IMR-90 (cell line): ENCODE measurements around the gene SERTAD4.

Source experiments
- CEBPB ChIP-seq: IDR thresholded peaks from 2 replicates; pipeline ENCODE4 v1.6.1; 2012; ENCODE audit warnings: low read depth, low read length, improper control_type of control experiment
- MAFK ChIP-seq: IDR thresholded peaks from 2 replicates; pipeline ENCODE4 v1.6.1; 2012; ENCODE audit warnings: low read depth, low read length, improper control_type of control experiment
- MXI1 ChIP-seq: IDR thresholded peaks from 2 replicates; pipeline ENCODE4 v1.6.1; 2012; ENCODE audit warnings: low read depth, mild to moderate bottlenecking, low read length, moderate library complexity, borderline replicate concordance
- POLR2A ChIP-seq: IDR thresholded peaks from 2 replicates; pipeline ENCODE4 v1.6.1; 2012; ENCODE audit warnings: mild to moderate bottlenecking, low read depth, low read length
- RAD21 ChIP-seq: IDR thresholded peaks from 2 replicates; pipeline ENCODE4 v1.6.1; 2012; ENCODE audit warnings: low read length, improper control_type of control experiment
- TF ChIP-seq, protein P1 (sequence below): conservative IDR thresholded peaks from 2 replicates; pipeline ENCODE4 v1.5.1; 2012; ENCODE audit warnings: mild to moderate bottlenecking, low read depth, low read length, improper control_type of control experiment

DNA sequence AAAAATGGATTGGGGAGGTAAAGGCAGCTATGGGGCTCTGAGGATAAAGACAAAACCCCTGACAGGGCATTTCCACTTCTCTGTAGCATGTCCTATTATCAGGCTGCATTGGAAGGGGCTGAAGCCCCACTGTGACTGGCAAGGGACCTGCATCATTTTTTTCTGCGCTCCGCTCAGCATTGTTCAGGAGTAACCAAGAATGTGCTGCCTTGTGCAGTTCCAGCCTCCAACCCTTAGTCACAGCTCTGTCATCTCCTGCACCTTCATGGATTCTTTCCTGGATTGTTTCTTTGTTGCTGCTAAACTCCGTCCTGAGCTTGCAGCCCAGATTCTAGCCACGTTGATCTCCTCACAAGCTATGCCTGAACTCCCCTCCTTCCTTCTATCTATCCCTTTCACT lies 37.4 kb downstream of the SERTAD4 start:
- TF ChIP-seq, protein P1, sequence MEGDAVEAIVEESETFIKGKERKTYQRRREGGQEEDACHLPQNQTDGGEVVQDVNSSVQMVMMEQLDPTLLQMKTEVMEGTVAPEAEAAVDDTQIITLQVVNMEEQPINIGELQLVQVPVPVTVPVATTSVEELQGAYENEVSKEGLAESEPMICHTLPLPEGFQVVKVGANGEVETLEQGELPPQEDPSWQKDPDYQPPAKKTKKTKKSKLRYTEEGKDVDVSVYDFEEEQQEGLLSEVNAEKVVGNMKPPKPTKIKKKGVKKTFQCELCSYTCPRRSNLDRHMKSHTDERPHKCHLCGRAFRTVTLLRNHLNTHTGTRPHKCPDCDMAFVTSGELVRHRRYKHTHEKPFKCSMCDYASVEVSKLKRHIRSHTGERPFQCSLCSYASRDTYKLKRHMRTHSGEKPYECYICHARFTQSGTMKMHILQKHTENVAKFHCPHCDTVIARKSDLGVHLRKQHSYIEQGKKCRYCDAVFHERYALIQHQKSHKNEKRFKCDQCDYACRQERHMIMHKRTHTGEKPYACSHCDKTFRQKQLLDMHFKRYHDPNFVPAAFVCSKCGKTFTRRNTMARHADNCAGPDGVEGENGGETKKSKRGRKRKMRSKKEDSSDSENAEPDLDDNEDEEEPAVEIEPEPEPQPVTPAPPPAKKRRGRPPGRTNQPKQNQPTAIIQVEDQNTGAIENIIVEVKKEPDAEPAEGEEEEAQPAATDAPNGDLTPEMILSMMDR, result no peak
- TF ChIP-seq MAFK, result no peak
- TF ChIP-seq CEBPB, result no peak
- TF ChIP-seq POLR2A, result no peak
- no peak for TF ChIP-seq RAD21
- TF ChIP-seq MXI1, result no peak
